ENCODE results near the gene FARS2. TPM values are rescaled to one million over a fixed set of nuclear protein-coding genes. Genes with fewer than 3 reads are reported as not detected.
A peak's percentile ranks its signal among the peaks of the same experiment; 100 is the strongest.

Gene FARS2
- total and polyA plus RNA-seq, 9 of the 15 experiments (the other 6 are each of a cell fraction or from before 2014, with no cell fraction given): 16.5 to 62.2 (median 27.0) TPM

- TF ChIP-seq RREB1 (CRISPR knock-in tag; IDR thresholded peaks at IDR 0.05): no peak
- no peak for TF ChIP-seq TGIF2 (CRISPR knock-in tag; IDR thresholded peaks at IDR 0.05)
- TF ChIP-seq ETS2 (tag; IDR thresholded peaks at IDR 0.05; ENCODE audit: borderline replicate concordance, poor library complexity, severe bottlenecking): no peak
- TF ChIP-seq ZNF511 (CRISPR knock-in tag; IDR thresholded peaks at IDR 0.05): no peak
- TF ChIP-seq ZNF12 (CRISPR knock-in tag; IDR thresholded peaks at IDR 0.05): no peak
- no peak for TF ChIP-seq ZNF79 (CRISPR knock-in tag; IDR thresholded peaks at IDR 0.05; ENCODE audit: low read depth)
- TF ChIP-seq MLLT1 (IDR thresholded peaks at IDR 0.05): no peak
- no peak for TF ChIP-seq SRSF1 (IDR thresholded peaks at IDR 0.05; ENCODE audit: low read depth, low read length)
- TF ChIP-seq TSHZ1 (CRISPR knock-in tag; IDR thresholded peaks at IDR 0.05): 0 out of 2 replicates have a peak, but pooled peaks have one; percentile 49
- TF ChIP-seq NR0B1 (IDR thresholded peaks at IDR 0.05; ENCODE audit: partially characterized antibody): no peak
- TF ChIP-seq TCF3 (CRISPR knock-in tag; IDR thresholded peaks at IDR 0.05): peak; percentile 77
Measured at GRCh38 chr6:5541751-5542432, 280.6 kb downstream of the FARS2 start (continued).
